Psoas muscle (tissue), 8 donors: Measurements from ENCODE around the gene KCNG2. TPM values are rescaled to one million over a fixed set of nuclear protein-coding genes. Genes with fewer than 3 reads are reported as not detected.

ENCODE experiments used
- ATAC-seq, 4 donors: fragments of 200-7000 bp; cut with Tn5 transposase; one replicate each; pipeline ENCODE4 v1.9.1; 2020; ENCODE audit warnings: moderate library complexity in 3 of 4, mild to moderate bottlenecking in 2 of 4
- DNase-seq, 2 donors: peaks; one replicate each; pipeline ENCODE4 v3.0.0-alpha.2; 2020
- H3K27ac ChIP-seq: fragments of 200-600 bp; one replicate; pipeline ENCODE4 v1.8.0; 2022
- H3K27me3 ChIP-seq, 3 donors: fragments of 200-600 bp in 1 of 3; one replicate each; pipeline versions ENCODE4 v1.6.1 to v1.8.0; 2013 to 2022; ENCODE audit warnings: low read length in 2 of 3, mild to moderate bottlenecking in 2 of 3, moderate library complexity in 1 of 3; ENCODE audit not compliant: insufficient read depth in 3 of 3
- H3K36me3 ChIP-seq, 2 donors: fragments of 200-600 bp in 1 of 2; one replicate each; pipeline versions ENCODE4 v1.6.1 to v1.8.0; 2013 to 2022; ENCODE audit warnings: low read depth in 1 of 2, mild to moderate bottlenecking in 1 of 2, moderate library complexity in 1 of 2; ENCODE audit not compliant: insufficient read depth in 1 of 2
- H3K4me1 ChIP-seq: fragments of 200-600 bp; one replicate; pipeline ENCODE4 v1.8.0; 2022
- H3K4me3 ChIP-seq: fragments of 200-600 bp; one replicate; pipeline ENCODE4 v1.8.0; 2022; ENCODE audit warnings: mild to moderate bottlenecking
- H3K9me3 ChIP-seq: fragments of 200-600 bp; one replicate; pipeline ENCODE4 v1.8.0; 2022
- WGBS, 3 donors: extraction: QIAGEN DNeasy Blood & Tissue Kit; methylation state at CpG; one replicate each; pipeline versions ENCODE4 v1.1.6 to v1.1.7; 2013; 5-methylcytosine and 5-hydroxymethylcytosine counted together
- intact Hi-C, 2 donors: fragments of 100-400 bp; cut with DNase I; formaldehyde crosslinking; loops; one replicate each; pipeline versions ENCODE4 v1.11.0 to v1.14.2; 2022
- polyA plus RNA-seq, 3 donors: library from polyadenylated mRNA; stranded (reverse); fragments of 200-250 nt; gene quantifications; one replicate each; pipeline ENCODE4 v1.2.3, GENCODE V29; 2013
- total RNA-seq, 4 donors: library from RNA; stranded (reverse); fragmentation: NEBNext Ultra II Directional in 2 of 4; extraction: Animal tissue kit (Norgen Biotek cat#: 25700) in 2 of 4; gene quantifications; one replicate each; pipeline versions ENCODE4 v1.2.1 to v1.2.4, GENCODE V29; 2021 to 2023
- TF ChIP-seq, protein P1 (sequence below): fragments of 200-600 bp; IDR thresholded peaks from one replicate; pipeline ENCODE4 v1.8.0; 2022; ENCODE audit warnings: antibody characterized with exemption
- donor health status: healthy with polysubstance abuse.
- donor health status: DM: no; HTN: no; CAD: no; lungs with moderate emphysema.
- donor health status: Bipolar disorder and iron deficiency.
- donor health status: healthy.
- donor health status: DM: yes; HTN: yes; CAD: no.
- donor health status: DM: no; HTN: no; CAD: no.
- donor health status: DM: no; HTN: no; CAD: no.
- donor health status: DM: yes; HTN: yes; CAD: no.

Gene KCNG2
- total and polyA plus RNA-seq, 7 donors = 0.04 to 0.54 (median 0.27) TPM; not detected in 2

DNA sequence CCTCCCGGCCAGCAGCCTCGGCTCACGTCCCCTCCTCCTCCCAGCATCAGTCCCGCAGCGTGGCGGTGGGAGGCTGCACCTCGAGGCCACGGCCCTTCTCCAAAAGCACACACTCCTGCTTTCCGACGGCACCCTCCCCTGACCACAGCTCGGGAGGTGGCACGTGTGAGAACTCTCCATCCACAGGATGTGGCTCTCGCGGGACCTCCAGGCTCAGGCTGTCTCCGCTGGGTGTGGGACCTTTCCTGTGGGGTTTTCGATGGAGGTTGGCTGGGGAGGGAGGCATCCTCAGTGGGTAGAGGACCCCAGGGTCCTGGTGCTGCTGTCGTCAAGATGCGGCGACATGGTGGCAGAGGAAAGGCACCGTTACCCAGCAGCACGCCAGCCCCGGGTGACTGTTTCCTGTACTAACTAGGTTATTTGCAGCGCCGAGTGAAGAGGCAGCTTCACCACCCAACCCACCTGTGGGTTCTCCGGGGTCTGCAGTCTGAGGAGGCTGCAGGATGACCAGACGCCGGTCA is 42.8 kb upstream of the KCNG2 start:
- peaks cover 13% of the 10 kb centered on the region for H3K9me3 ChIP-seq
- peaks cover 2 to 26% of the 10 kb centered on the region in 2 donors for H3K36me3 ChIP-seq
- no peaks in the 10 kb centered on the region for H3K27me3 ChIP-seq
- H3K27ac ChIP-seq = no peak overlapping the region
- ATAC-seq (no peak), DNase-seq (no peak)
- no peaks in the 10 kb centered on the region for H3K4me1 ChIP-seq
- intact Hi-C loops = no loop called here
- WGBS, 3 donors = 96 to 97% (median 96%) methylated on average over 27 of the region's 27 CpGs
- H3K4me3 ChIP-seq = no peak overlapping the region
- TF ChIP-seq, protein P1, sequence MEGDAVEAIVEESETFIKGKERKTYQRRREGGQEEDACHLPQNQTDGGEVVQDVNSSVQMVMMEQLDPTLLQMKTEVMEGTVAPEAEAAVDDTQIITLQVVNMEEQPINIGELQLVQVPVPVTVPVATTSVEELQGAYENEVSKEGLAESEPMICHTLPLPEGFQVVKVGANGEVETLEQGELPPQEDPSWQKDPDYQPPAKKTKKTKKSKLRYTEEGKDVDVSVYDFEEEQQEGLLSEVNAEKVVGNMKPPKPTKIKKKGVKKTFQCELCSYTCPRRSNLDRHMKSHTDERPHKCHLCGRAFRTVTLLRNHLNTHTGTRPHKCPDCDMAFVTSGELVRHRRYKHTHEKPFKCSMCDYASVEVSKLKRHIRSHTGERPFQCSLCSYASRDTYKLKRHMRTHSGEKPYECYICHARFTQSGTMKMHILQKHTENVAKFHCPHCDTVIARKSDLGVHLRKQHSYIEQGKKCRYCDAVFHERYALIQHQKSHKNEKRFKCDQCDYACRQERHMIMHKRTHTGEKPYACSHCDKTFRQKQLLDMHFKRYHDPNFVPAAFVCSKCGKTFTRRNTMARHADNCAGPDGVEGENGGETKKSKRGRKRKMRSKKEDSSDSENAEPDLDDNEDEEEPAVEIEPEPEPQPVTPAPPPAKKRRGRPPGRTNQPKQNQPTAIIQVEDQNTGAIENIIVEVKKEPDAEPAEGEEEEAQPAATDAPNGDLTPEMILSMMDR = no peak

DNA sequence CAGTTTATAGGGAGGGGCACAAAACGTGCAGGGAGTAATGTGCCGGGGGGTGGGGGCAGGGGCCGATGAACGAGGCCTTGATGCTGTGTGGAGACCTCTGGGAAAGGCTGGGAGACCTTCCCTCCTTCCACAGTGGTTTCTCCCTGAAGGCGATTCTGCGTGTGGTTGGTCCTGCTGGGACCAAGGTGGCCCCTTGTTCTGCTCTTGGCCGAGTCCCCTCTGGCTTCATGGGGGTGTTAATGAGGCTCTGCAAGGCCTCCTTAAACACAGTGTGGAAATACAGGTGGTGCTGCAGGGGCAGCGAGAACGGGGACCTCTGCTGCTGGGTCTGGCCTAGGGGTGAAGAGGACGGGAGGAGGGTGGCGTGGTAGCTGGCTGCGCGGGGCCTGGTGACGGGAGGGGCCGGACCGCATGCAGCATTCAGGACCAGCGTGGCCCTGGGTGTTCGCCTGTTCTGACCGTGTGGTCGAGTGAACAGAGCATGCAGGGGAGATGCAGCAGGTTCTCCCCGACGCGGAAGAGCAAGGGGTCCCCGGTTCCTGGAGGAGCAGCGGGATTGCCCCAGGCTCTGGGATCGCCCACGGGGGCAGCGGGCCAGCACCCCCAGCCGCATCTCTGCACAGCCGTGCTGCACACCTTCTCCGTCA is 42.1 kb upstream of the KCNG2 start:
- 96% methylated on average over 31 of the region's 31 CpGs for WGBS, 3 donors
- no peaks in the 10 kb centered on the region for H3K4me1 ChIP-seq
- H3K9me3 ChIP-seq = peaks cover 13% of the 10 kb centered on the region
- DNase-seq (no peak), ATAC-seq (no peak)
- H3K4me3 ChIP-seq = no peak overlapping the region
- no peaks in the 10 kb centered on the region for H3K27me3 ChIP-seq
- H3K27ac ChIP-seq = no peak overlapping the region
- peaks cover 2 to 26% of the 10 kb centered on the region in 2 donors for H3K36me3 ChIP-seq
- TF ChIP-seq, protein P1 = no peak
- intact Hi-C loops = no loop called here

DNA sequence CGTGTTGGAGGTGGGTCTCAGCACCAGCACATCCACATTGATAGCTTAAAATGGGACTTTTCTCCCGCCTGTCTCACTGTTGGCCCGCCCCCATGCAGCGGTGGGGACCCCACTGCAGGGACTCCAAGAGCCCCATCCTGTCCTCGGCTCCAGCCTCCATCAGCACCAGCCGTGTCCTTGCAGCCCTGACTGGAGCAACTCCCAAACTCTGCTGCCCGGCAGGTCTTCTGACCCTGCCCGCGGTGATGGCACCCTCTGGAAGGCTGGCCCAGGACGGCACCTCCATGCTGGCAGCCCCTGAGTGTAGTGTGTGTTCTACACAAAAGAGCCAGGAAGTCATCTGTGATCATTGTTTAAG is 41.6 kb upstream of the KCNG2 start:
- Histone ChIP-seq H3K27me3 (no peaks in the 10 kb centered on the region), H3K4me1 (no peaks in the 10 kb centered on the region), H3K27ac (no peak overlapping the region), H3K9me3 (peaks cover 13% of the 10 kb centered on the region), H3K4me3 (no peak overlapping the region), H3K36me3 (peaks cover 2 to 26% of the 10 kb centered on the region in 2 donors)
- TF ChIP-seq, protein P1 = no peak
- DNase-seq = no peak
- WGBS, 3 donors = 90 to 96% (median 95%) methylated on average over 10 of the region's 10 CpGs
- ATAC-seq = no peak
- intact Hi-C loops = no loop called here

DNA sequence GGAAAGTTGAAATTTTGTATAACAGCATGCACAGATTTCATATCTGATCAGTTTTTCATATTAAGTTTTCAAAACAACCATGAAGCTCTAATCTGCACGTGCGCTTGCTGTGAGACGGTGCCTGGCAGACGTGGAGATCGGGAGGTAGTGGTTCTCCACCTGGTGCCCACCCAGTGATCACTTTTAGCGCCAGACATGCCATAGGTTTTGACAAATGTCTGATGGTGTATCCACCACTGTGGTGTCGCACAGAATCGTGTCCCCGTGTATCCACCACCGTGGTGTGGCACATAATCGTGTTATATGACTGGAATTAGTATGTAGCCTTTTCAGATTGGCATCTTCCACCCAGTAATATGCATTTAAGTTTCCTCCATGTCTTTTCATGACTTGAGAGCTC is 40.9 kb upstream of the KCNG2 start:
- no peak for ATAC-seq
- 74 to 82% (median 74%) methylated on average over 11 of the region's 11 CpGs for WGBS, 3 donors
- peaks cover 2 to 26% of the 10 kb centered on the region in 2 donors for H3K36me3 ChIP-seq
- intact Hi-C loops = no loop called here
- no peak overlapping the region for H3K4me3 ChIP-seq
- no peaks in the 10 kb centered on the region for H3K27me3 ChIP-seq
- DNase-seq = no peak
- H3K27ac ChIP-seq = no peak overlapping the region
- TF ChIP-seq, protein P1 = no peak
- H3K9me3 ChIP-seq = peaks cover 13% of the 10 kb centered on the region
- H3K4me1 ChIP-seq = no peaks in the 10 kb centered on the region

DNA sequence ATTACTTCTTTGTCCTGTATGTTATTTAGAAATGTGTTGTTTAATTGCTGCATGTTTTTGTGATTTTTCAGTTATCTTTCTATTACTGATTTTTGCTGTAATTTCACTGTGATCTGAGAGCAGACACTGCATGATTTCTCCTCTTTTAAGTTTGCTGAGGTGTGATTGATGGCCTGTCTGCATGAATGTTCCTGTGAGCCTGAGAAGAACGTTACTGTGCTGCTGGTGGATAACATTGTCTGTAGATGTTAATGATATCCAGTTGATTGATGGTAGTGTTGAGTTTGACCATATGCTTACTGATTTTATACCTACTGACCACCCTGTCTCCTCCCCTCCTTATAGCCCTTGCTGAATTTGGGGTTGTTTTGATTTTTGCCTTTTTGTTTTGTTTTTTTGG is 37.4 kb upstream of the KCNG2 start:
- Histone ChIP-seq H3K27me3 (no peaks in the 10 kb centered on the region), H3K4me3 (no peak overlapping the region), H3K36me3 (peaks cover 0 to 4% of the 10 kb centered on the region in 2 donors), H3K27ac (no peak overlapping the region), H3K4me1 (no peaks in the 10 kb centered on the region), H3K9me3 (peaks cover 13% of the 10 kb centered on the region)
- ATAC-seq (no peak), DNase-seq (no peak)
- intact Hi-C loops = no loop called here
- 14 to 21% (median 17%) methylated on average over 1 of the region's 1 CpG for WGBS, 3 donors
- TF ChIP-seq, protein P1 = no peak
